ENCODE data around the gene COL18A1.
"Not testable (repeated sequence)": the region's sequence is repeated elsewhere in the genome, so short reads cannot be mapped to it uniquely, and the experiment has no call there.

DNA sequence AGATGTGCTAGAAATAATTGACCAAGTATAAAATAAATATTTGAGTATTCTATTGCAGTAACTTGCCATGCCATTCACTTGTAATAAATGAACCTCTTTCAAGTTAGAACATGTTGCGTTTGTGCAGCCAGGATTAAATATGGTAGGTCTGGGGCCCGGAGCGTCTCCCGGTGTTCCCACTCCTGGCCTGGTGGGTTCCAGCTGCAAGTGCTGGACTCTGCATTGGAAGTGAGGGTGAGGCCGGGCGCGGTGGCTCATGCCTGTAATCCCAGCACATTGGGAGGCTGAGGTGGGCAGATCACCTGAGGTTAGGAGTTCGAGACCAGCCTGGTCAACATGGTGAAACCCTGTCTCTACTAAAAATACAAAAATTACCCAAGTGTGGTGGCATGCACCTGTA, 156.3 kb downstream of the COL18A1 start:
- TF ChIP-seq, protein P1, sequence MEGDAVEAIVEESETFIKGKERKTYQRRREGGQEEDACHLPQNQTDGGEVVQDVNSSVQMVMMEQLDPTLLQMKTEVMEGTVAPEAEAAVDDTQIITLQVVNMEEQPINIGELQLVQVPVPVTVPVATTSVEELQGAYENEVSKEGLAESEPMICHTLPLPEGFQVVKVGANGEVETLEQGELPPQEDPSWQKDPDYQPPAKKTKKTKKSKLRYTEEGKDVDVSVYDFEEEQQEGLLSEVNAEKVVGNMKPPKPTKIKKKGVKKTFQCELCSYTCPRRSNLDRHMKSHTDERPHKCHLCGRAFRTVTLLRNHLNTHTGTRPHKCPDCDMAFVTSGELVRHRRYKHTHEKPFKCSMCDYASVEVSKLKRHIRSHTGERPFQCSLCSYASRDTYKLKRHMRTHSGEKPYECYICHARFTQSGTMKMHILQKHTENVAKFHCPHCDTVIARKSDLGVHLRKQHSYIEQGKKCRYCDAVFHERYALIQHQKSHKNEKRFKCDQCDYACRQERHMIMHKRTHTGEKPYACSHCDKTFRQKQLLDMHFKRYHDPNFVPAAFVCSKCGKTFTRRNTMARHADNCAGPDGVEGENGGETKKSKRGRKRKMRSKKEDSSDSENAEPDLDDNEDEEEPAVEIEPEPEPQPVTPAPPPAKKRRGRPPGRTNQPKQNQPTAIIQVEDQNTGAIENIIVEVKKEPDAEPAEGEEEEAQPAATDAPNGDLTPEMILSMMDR (IDR thresholded peaks at IDR 0.05 in 4 of 5, conservative IDR thresholded peaks at IDR 0.05 in 1 of 5): not testable (repeated sequence)
- TF ChIP-seq POLR2A (IDR thresholded peaks at IDR 0.05): not testable (repeated sequence)
